Stimulated activated CD4-positive, alpha-beta T cell treated with anti-CD3 and anti-CD28 coated beads, Interleukin-1b, Interleukin-23, amount 100 ng/mL, for 1 hour (primary cell): Measurements from ENCODE around the gene MPP3.
"Not testable (repeated sequence)": the region's sequence is repeated elsewhere in the genome, so short reads cannot be mapped to it uniquely, and the experiment has no call there.

Source experiments
- DNase-seq, 2 donors: peaks; one replicate each; pipeline ENCODE4 v3.0.0-alpha.2; 2020; ENCODE audit warnings: low read depth in 2 of 2

MPP3 gene, protein sequence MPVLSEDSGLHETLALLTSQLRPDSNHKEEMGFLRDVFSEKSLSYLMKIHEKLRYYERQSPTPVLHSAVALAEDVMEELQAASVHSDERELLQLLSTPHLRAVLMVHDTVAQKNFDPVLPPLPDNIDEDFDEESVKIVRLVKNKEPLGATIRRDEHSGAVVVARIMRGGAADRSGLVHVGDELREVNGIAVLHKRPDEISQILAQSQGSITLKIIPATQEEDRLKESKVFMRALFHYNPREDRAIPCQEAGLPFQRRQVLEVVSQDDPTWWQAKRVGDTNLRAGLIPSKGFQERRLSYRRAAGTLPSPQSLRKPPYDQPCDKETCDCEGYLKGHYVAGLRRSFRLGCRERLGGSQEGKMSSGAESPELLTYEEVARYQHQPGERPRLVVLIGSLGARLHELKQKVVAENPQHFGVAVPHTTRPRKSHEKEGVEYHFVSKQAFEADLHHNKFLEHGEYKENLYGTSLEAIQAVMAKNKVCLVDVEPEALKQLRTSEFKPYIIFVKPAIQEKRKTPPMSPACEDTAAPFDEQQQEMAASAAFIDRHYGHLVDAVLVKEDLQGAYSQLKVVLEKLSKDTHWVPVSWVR

DNA sequence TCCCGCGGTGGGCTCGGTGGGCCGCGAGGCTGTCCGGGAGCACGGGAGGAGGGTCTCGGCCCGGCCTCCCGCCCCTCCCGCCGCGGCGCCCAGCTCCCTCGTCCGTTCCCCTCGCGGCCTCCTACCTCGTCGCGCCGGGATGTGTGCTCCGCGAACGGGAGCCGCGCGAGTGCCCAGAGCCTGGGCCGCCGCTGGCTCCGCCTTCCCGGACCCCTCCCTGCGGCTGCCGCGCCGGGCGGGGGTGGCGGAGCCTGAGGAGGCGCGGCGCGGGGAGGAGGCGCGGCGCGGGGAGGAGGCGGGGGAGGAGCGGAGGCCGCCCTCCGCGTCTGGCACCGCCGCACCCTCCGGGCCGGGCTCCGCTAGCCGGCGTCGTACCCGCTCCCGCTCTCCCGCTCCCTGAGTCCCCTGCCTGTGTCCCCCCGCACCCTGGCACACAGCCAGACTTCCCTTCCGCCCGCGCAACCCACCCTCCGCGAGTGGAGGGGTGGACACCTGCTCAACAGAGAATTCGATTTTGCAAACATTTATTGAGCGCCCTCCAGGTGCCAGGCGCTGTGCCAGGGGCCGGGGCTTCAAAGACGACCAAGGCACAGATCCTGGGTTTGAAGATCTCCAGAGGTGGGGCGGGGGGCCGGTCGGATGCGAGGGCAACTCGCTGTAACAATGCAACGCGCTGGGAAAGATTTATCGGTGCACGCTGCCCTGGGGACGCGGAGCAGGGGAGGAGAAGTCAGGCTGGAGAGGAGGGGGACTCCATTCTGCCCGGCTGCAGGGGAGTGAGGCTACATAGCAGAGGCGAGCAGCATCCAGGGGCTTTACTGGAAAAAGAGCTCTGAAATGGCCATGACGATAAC, at the start of gene MPP3:
Gene MPP3 (minus strand): TSS at position 171 of the 854 bp plus-strand sequence. CDS start 1,240 bp downstream, outside the sequence.
- peak in 1 of 2 donors; percentile 29 for DNase-seq

DNA sequence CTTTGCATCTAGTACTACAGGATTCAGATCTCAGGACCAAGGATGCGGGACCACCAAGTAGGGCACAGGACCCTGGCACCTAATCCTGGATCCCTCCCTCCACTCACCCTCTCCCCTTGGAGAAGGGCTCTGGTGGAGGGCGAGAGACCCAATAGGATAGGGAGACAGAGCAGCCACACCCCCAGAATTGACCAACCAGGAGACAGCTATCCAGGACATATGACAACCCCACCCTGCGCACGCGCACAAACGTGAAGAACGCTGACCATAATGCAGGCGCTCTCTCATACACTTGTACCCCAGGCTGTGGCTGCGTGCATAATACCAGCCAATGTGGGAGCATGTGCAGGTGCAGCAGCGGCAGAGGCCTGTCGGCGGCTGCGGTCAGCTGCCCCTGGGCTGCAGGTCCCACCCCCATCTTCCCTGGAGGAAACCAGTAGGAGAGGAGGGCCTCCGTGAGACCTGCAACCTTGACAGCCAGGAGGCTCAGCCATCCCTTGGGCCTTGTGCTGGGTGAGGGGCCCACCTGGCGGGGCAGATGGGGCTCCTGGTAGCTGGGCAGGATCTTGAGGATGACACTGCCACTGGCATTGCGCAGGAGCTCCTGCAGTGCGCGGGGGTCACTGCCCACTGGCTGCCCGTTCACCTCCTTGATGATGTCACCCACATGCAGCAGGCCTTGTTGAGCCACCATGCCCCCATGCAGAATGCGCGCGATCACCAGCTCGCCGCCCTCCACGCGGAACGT, 49.0 kb upstream of the MPP3 start:
- no peak for DNase-seq

DNA sequence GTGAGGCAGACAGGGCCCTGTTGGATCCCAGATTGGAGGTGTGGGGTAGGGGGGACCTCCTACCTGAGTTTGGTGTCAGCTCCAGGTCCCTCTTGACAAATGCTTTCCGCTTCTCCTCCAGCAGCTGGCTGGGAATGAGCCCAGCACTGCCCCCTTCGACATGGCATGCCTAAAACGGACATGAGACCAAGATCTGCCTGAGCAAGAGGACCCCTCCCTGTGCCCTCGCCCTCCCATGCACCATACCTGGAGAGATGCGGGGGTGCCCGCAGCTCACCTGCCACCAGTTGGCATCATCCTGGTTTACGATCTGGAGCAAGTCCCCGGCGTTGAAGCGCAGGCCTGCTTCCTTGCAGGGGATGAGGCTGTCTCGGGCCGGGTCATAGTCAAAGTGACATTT, 48.2 kb upstream of the MPP3 start:
- DNase-seq: no peak

DNA sequence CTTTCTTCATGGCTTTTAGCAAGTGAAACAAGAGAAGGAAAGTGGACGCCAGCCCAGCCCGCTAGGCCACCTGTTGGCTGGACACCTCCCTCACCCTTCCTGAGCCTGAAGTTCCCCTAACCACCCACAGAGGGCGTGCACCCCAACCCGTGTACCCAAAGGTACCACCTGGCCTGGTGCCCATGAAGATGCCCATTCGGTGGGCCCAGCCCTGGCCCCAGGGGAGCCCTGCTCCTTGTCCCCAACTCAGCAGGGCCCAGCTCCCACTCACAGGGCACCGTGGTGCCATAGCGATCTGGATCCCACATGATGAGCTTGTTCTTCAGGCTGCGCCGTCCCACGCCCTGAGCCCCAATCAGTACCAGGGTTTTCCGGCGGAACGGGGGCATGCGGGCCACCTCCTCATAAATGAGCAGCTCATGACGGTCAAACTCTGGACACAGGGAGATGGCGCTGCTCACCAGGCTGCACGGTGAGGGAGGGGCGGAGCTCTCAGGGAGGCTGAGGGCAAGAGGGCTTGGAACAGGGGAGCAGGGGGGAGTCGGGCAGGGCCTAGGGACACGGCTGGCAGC, 47.6 kb upstream of the MPP3 start:
- no peak for DNase-seq

DNA sequence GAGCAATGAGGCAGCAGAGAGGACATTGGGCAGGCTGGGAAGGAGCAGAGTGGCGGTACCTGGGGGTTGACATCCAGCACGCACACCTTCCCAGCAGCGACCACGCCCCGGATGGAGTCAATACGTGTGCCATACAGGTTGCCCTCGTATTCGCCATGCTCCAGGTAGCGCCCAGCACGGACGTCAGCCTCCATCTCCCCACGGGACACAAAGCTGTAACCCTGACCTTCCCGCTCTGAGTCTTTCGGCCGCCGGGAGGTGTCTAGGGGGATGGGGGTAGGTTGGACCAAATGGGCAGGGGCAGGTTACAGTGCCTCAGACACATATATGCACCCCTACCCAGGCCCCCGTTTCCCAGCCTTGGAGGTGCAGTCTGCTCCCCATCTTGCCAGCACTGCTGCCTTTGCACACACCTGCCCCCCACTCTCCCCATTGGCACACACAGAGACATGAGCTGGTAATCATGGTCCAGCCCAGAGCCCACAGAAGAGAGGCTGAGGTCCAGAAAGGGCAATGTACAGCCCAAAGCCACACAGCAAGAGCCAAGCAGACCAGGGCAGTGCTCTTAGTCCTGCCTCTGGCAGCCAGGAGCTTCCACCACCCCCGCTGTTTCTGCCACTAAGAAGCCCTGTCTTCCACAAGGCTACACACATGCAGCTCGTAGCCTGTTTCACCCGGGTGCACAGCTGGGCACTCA, 46.9 kb upstream of the MPP3 start:
- no peak for DNase-seq

DNA sequence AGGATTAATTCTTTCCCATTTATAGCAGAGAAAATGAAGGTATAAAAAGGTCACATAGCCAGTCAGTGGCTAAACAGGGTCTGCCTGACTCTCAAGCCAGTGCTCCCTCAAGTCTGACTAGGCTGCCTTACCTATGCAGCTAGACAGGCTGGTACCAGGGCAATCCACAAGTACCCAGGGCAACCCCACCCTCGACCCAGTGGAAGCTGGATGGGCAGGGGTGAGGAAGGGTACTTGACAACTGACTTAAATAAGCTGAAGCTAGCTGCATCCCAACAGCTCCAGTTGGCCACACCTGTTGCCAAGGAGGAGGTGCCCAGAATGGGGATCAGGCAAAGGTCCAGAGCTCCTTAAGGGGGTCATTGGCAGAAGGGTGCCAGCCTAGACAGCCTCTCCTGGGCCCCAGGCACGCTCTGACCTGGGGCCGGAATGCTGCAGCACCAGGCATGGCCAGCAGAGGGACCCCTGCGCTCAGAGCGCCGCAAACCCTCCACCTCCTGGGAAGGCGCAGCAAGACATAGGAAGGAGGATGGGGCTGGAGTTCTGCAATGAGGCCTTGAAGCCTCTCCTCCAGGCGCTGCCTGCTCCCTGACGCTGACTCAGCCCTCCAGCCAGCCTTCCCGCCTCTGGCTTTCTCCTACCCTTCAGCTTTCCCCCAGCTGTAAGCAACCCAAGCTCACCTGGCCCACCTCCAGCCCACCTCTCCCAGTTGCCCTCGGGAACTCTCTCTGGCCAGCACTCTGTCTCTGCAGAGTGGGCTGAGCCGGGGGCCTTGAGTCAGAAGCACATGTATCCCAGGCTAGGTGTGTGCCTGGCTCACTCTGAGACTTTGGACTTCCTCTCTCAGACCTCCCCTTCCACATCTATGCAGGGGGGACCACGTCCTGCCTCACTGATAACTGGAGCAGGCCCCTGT, 45.6 kb upstream of the MPP3 start:
- DNase-seq: peak; percentile 29 to 54

DNA sequence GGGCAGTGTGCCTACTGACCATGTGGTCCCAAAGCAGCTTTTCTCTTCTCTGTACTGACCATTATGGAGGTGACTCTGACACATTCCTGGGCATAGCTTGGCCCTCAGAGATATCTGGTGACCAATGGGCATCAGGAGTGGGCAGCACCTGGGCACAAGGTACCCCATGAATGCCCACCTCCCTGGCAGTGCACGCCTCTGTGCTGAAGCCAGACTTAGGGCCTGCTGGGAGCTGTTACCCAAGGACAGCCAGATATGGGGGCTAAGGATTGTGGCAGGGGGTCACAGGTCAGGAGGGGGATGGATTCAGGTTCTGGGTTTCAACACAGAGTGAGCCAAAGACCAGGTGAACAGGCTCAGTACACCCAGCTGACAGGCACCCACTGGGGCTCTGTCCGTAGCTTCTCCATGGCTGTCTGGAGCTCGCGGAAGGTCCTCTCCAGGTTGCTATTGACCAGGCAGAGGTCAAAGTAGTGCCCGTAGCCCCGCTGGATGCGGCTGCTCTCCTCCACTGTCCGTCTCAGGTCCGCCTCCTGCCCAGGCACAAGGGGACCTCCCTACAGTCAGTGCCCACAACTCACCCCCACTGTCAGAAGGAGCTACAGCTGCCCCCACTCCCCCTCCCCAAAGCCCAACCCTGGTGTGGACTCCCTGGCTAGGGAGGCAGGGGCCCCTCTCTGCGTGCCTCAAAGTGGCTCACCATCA, 44.7 kb upstream of the MPP3 start:
- no peak for DNase-seq

DNA sequence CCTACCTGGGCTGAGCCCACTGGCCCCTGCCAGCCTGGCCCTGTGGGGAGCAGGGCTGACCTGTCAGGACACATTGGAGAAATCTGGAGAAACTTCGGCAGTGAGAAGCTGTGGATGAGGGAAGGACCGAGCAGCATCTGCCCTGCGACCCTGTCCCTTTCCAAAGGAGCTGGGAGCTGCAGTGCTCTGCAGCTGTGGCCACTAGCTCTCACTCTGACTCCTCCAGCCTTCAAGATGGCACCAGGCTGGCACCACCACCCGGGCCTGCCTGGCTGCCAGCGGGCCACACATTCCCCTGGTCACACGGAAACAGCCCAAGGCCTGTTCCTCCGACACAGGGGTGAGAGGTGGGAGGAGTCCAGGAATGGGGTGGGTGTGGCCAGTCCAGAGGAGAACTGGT, 44.1 kb upstream of the MPP3 start:
- DNase-seq: no peak

DNA sequence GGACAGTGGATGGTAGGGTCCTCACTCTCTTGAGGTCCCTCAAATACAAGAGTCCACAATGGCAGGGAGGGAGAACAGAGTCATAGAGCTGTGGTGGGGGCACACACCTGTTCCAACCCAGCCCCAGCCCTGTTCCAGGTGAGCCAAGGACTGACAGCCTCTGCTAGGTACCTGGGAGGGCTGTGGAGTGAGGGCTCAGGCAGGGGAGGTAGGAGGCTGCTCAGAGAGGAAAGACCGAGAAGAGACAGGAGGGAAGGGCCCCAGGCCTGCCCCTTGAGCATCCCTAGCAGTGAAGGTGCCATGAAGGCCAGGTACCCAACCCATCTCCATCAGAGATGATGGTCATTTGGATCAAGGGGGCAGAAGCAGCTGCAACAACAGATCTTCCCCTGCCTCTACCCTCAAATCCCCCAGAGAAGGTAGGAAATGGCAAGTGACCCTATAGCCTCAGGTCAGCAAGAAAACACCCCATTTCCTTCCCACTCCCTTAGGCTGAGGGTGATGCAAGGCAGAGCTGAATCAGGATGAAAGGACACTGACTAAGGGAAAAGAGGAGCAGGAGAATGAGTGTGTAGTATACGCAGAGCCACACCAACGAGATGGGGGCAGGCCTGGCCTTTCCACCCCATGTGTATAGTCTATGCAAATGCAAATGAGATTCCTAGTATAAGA, 42.7 kb upstream of the MPP3 start:
- no peak for DNase-seq

DNA sequence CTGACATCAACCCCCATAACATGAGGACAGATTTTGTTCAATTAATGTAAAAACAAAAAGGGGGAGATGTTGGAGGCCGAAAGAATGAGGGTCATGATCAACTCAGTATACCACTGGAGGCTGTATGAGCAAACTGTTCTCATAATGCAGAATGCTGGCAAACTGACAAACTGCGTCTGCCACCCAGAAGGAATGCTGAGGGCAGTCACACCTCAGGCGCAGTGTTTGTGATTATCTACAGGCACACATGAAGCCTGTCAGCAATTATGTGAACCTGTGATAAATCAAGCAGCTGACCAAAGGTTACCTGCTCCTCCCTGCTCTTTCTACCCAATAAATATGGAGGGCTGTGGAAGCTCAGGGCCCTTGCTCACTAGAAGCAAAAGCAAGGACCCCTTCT, 41.3 kb upstream of the MPP3 start:
- DNase-seq: no peak

DNA sequence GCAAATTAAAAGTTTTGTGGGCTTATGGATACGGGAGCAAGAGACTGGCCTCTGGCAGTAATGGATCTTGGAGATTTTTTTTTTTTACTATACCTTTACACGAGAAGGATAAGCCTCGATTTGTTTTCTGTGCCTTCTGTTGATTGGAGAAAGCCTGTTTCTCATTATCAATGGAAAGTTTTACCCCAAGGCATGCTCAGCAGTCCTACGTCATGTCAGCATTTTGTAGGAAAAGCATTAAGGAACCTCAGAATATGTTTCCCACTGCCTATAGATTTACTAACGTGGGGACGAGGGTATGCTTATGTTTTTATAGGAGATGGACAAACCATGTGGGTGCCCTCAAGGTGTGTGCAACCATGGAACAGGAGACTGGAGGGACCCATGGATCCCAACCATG, 40.9 kb upstream of the MPP3 start:
- DNase-seq: no peak

DNA sequence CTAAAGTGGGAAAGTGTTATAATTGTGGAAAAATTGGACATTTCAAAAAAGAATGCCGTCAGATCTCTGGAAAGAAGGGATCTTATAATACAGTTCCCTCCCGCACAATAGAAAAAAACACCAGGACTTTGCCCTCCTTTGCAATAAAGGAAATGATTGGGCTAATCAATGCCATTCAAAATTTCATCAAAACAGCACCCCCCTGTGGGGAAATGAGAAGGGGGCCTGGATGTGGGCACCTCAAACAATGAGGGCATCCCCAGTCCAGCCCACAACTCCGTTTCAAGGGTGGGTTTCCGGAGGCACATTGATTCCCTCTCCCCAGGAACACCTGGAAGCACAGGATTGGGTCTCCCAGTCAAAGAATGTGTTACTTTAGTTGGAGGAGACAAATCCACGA, 40.1 kb upstream of the MPP3 start:
- DNase-seq: no peak

DNA sequence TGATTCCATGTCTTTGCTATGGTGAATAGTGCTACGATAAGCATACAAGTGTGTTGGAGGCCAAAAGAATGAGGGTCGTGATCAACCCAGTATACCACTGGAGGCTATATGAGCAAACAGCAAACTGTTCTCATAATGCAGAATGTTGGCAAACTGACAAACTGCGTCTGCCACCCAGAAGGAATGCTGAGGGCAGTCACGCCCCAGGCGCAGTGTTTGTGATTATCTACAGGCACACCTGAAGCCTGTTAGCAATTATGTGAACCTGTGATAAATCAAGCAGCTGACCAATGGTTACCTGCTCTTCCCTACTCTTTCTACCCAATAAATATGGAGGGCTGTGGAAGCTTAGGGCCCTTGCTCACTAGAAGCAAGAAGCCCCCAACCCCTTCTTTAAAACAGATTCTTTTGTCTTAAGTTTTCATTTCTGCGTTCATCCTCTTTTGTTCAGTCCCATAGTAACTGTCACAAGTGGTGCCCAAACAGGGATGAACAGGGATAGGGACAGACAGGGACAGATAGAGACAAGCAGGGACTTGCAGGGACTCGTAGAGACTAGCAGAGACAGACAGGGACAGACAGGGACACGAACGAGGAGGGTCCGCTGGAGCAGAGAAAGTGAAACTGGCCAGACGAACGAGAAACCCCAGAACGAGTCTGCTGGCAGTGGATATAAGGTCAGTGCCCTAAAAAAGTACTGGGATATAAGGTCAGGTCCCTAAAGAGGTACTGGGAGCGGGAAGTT, 39.2 kb upstream of the MPP3 start:
- no peak for DNase-seq

DNA sequence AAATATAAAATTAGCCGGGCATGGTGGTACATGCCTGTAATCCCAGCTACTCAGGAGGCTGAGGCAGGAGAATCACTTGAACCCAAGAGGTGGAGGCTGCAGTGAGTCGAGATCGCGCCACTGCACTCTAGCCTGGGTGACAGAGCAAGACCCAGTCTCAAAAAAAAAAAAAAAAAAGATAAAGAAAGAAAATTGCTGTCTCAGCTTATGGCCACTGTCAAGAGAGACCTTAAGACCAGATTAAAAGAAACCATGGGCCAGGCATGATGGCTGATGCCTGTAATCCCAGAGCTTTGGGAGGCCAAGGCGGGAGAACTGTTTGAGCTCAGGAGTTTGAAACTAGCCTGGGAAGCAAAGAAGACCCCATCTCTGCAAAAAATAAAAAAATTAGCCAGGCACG, 36.1 kb upstream of the MPP3 start:
- DNase-seq: not testable (repeated sequence)

DNA sequence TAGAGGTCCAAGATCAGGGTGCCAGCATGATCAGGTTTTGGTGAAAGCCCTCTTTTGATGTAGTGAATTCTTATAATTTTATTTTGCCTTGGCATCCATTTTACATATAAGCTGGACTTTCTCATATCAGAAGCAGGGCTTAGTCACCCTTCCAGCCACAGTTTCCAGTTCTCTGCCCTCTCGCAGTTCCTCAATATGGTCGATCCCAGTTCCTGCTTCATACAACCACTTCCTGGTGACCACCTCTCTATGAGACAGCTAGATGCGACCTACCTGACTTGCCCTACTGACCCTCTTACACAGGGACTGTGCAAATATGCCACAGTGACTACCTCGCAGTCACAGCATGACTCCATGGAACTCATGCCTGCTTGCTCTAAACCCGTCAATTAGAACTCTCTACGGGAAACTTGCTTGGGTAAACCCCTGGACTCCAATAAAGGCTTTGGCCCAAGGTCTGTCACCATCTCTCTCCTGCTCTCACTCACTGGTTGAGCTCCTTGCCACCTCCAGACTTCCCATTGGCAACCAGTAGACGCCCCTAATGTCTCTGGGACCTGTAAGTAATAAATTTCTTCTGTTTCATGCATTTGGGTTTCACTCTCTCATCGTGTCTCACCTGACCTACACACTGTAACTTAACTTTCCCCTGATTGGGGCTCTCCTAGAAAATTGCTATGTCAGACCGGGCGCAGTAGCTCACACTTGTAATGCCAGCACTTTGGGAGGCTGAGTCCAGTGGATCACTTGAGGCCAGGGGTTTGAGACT, 35.5 kb upstream of the MPP3 start:
- no peak for DNase-seq

DNA sequence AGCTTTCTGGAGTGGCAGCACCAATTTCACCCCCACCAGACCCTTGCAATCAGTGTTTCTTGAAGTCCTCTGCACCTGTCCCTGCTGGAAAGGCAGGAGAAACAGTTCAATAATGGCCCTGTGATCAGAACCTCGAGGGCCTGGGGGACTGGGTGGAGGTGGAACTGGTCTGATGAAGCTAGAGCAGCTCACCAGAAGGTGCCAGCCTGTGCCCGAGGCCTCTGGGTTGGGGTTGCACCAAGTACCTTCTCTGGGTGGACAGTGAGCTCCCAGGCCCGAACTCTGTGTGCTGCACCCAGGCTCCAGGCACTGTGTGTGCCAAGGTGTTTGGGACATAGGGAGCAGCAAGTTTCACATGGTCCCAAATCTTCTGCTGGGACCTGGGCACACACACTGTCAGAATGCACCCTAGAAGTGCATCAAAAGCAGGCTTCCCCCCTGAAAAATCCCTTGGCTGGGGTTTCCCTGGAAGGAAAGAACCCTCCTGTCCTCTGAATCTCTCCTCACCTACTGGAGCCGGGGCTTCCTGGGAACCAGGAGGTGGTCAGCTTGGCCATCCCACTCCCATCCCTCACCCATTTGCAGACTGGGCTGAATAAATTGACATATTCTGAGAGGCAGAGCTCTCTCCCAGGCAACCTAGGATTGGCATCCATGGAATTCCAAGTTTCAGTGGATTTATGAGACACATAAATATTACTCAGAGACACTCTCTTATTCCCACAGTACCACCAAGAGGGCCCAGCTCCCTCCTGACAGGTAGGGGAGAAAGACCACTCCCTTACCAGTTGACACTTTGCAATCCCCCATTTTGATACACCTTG, 31.4 kb upstream of the MPP3 start:
- DNase-seq: no peak
